Measurements from ENCODE around the gene ERBB2.

- TF ChIP-seq POLR2AphosphoS5 (IDR thresholded peaks at IDR 0.05; ENCODE audit: borderline replicate concordance, low read depth, low read length) (no peak), EZH2 (IDR thresholded peaks at IDR 0.05) (no peak)
Measured at GRCh38 chr17:39673335-39674081, 26.4 kb upstream of the ERBB2 start.
